GM23248 (cell line): ENCODE data around the gene VSTM2B. TPM values are rescaled to one million over a fixed set of nuclear protein-coding genes. Genes with fewer than 3 reads are reported as not detected.

Experiments
- DNase-seq: peaks from one replicate; pipeline ENCODE4 v3.0.0-alpha.2; 2015
- H2AFZ ChIP-seq: fragments of 200-600 bp; sonication (generic); 2 replicates; pipeline ENCODE4 v1.6.1; 2016; ENCODE audit warnings: antibody characterized with exemption
- H3F3A ChIP-seq: fragments of 200-600 bp; sonication (generic); 2 replicates; pipeline ENCODE4 v1.6.1; 2016; ENCODE audit warnings: mild to moderate bottlenecking, antibody characterized with exemption, mixed run types; ENCODE audit not compliant: insufficient read depth
- H3K27ac ChIP-seq: fragments of 200-600 bp; sonication (generic); 2 replicates; pipeline ENCODE4 v1.5.1; 2016; ENCODE audit warnings: mild to moderate bottlenecking
- H3K27me3 ChIP-seq: fragments of 200-600 bp; sonication (generic); replicated peaks from 2 replicates; pipeline ENCODE4 v1.6.1; 2016; ENCODE audit warnings: mild to moderate bottlenecking; ENCODE audit not compliant: insufficient read depth
- H3K36me3 ChIP-seq: fragments of 200-600 bp; sonication (generic); 2 replicates; pipeline ENCODE4 v1.6.1; 2016; ENCODE audit warnings: low read depth, mild to moderate bottlenecking
- H3K4me1 ChIP-seq: fragments of 200-600 bp; sonication (generic); 2 replicates; pipeline ENCODE4 v1.6.1; 2016; ENCODE audit warnings: mild to moderate bottlenecking; ENCODE audit not compliant: insufficient read depth
- H3K4me2 ChIP-seq: fragments of 200-600 bp; sonication (generic); one replicate; pipeline ENCODE4 v1.6.1; 2016; ENCODE audit warnings: mild to moderate bottlenecking; ENCODE audit not compliant: unreplicated experiment
- H3K4me3 ChIP-seq: fragments of 200-600 bp; sonication (generic); 2 replicates; pipeline ENCODE4 v1.5.1; 2016; ENCODE audit warnings: mild to moderate bottlenecking
- H3K79me2 ChIP-seq: fragments of 200-600 bp; sonication (generic); 2 replicates; pipeline ENCODE4 v1.6.1; 2016; ENCODE audit warnings: mild to moderate bottlenecking; ENCODE audit not compliant: insufficient read depth
- H3K9ac ChIP-seq: fragments of 200-600 bp; sonication (generic); 2 replicates; pipeline ENCODE4 v1.6.1; 2016; ENCODE audit warnings: mild to moderate bottlenecking
- H3K9me2 ChIP-seq: fragments of 200-600 bp; sonication (generic); 2 replicates; pipeline ENCODE4 v1.6.1; 2016; ENCODE audit warnings: mixed run types, mild to moderate bottlenecking, moderate library complexity; ENCODE audit not compliant: insufficient read depth
- H3K9me3 ChIP-seq: fragments of 200-600 bp; sonication (generic); one replicate; pipeline ENCODE4 v1.6.1; 2017; ENCODE audit warnings: low read depth
- H4K20me1 ChIP-seq: fragments of 200-600 bp; sonication (generic); 2 replicates; pipeline ENCODE4 v1.6.0; 2016; ENCODE audit not compliant: insufficient read depth
- EZH2 ChIP-seq: fragments of 200-600 bp; sonication (generic); IDR thresholded peaks from 2 replicates; pipeline ENCODE4 v1.6.1; 2018; ENCODE audit warnings: antibody characterized with exemption, mild to moderate bottlenecking; ENCODE audit not compliant: insufficient read depth, poor library complexity, severe bottlenecking
- EZH2phosphoT487 ChIP-seq: fragments of 200-600 bp; sonication (generic); IDR thresholded peaks from 2 replicates; pipeline ENCODE4 v1.6.1; 2018; ENCODE audit warnings: antibody characterized with exemption, moderate library complexity, mild to moderate bottlenecking, low read depth; ENCODE audit not compliant: insufficient read depth
- WGBS, 2 experiments: methylation state at CpG; one replicate each; pipeline ENCODE4 v1.1.6; 2015 to 2017; ENCODE audit warnings: low lambda C conversion rate in 2 of 2, low coverage in 1 of 2; ENCODE audit errors: missing lambda C conversion rate in 2 of 2; 5-methylcytosine and 5-hydroxymethylcytosine counted together
- in situ Hi-C: fragments of 300-500 bp; cut with MboI; formaldehyde crosslinking; loops from 2 replicates; pipeline ENCODE4 v1.15.0; 2020
- polyA plus RNA-seq: library from polyadenylated mRNA; unstranded; fragments of >200 nt; fragmentation: Nextera tagmentation; extraction: Ambion mirVana; gene quantifications from 2 replicates; pipeline ENCODE4 v1.2.1, GENCODE V29; 2016
- total RNA-seq: library from RNA; depleted of rRNA; stranded (reverse); fragments of >200 nt; shearing (Covaris generic); gene quantifications from 2 replicates; pipeline ENCODE4 v1.2.3, GENCODE V29; 2014

The VSTM2B gene
- total and polyA plus RNA-seq, 2 experiments from 2014 or later: not detected

DNA sequence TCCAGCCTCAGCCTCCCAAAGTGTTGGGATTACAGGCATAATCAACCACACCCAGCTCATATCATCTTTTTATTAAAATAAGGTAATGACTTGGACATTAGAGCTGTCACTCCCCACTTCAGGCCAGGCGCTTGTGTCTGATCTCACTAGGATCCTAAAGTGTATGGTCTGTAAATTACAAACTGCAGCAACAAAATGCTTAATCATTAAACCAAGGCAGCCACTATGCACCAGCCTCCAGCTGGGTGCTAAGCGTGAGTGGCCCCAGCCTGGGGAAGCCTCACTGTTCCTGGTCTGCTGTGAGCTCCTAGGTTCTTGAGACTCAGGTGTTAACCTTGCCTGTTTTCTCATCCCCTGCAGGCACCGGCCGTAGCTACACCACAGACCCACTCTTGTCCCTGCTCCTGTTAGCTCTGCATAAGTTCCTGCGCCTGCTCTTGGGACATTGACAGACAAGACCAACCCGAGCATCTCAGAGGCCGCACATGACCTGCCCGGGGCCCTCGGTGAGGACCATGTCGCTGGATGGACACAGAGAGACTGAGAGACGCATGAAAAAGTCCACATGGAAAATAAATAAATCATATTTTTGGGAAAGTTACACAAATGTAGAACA lies 37.8 kb downstream of the VSTM2B start:
- in situ Hi-C loops: no loop called here
- H4K20me1 ChIP-seq: no peaks in the 10 kb centered on the region
- no peak for TF ChIP-seq EZH2
- TF ChIP-seq EZH2phosphoT487: no peak
- H3K4me1 ChIP-seq: no peaks in the 10 kb centered on the region
- H3K9me3 ChIP-seq: no peaks in the 10 kb centered on the region
- no peaks in the 10 kb centered on the region for H3K79me2 ChIP-seq
- no peak overlapping the region for H3K9ac ChIP-seq
- no peak overlapping the region for H3K4me3 ChIP-seq
- no peak overlapping the region for H3K4me2 ChIP-seq
- no peaks in the 10 kb centered on the region for H3F3A ChIP-seq
- peaks cover 9% of the 10 kb centered on the region; the same call in 1 of the 2 replicates for H3K27me3 ChIP-seq
- no peak overlapping the region for H2AFZ ChIP-seq
- H3K9me2 ChIP-seq: no peaks in the 10 kb centered on the region
- H3K36me3 ChIP-seq: no peaks in the 10 kb centered on the region
- 44 to 45% methylated on average over 11 of the region's 11 CpGs for WGBS, 2 experiments
- no peak for DNase-seq
- H3K27ac ChIP-seq: no peak overlapping the region

DNA sequence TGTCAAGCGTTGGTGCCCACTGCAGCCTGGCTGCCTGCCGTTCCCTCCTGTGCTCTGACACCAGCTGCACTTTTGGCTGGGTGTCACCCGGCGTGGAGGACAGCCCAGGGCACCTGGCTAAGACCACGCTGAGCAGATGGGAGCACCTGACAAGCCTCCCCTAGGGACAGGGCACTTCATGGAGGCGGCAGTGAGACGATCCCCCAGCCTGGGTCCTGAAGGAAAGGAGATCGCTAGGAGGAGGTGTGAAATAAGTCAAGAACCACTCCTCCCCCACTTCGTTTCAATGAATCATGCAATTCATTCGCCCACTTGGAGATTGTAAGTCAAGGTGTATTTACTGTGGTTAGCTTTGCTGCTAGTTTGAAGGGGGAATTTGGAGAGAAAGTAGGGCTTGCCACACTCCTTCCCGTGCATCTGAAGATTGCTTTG lies 38.8 kb downstream of the VSTM2B start:
- no peaks in the 10 kb centered on the region for H3K36me3 ChIP-seq
- H2AFZ ChIP-seq: no peak overlapping the region
- no peaks in the 10 kb centered on the region for H4K20me1 ChIP-seq
- no peaks in the 10 kb centered on the region for H3F3A ChIP-seq
- H3K27ac ChIP-seq: no peak overlapping the region
- H3K9ac ChIP-seq: no peak overlapping the region
- in situ Hi-C loops: no loop called here
- no peak overlapping the region for H3K4me3 ChIP-seq
- no peak for DNase-seq
- WGBS, 2 experiments: 24 to 26% methylated on average over 11 of the region's 11 CpGs
- TF ChIP-seq EZH2phosphoT487 (no peak), EZH2 (no peak)
- no peaks in the 10 kb centered on the region for H3K4me1 ChIP-seq
- H3K9me3 ChIP-seq: no peaks in the 10 kb centered on the region
- H3K9me2 ChIP-seq: no peaks in the 10 kb centered on the region
- H3K27me3 ChIP-seq: peaks cover 9% of the 10 kb centered on the region; the same call in 1 of the 2 replicates
- no peak overlapping the region for H3K4me2 ChIP-seq
- no peaks in the 10 kb centered on the region for H3K79me2 ChIP-seq

DNA sequence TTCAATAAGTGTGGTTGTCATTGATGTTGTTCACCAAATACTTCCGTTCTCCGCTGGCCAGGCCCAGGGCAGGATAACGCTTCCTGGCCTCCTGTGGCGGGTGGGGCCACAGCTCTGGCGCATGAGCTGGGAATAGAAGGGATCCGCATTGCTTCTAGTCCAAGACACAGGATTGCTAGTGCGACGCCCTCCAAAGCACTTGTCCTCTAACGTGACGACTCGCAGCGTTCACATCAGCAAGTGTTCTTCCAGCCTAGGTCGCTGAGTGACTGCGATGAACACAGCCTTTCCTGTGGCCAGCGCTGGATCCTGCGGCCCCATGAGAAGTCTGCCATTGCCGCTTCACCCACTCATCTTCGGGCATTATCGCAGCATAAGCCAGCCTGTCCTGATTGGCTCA lies 39.4 kb downstream of the VSTM2B start:
- in situ Hi-C loops: no loop called here
- DNase-seq: no peak
- WGBS, 2 experiments: 71 to 79% methylated on average over 19 of the region's 19 CpGs
- Histone ChIP-seq H3K79me2 (no peaks in the 10 kb centered on the region), H3K9me2 (no peaks in the 10 kb centered on the region), H3K9ac (no peak overlapping the region), H3K27me3 (peaks cover 9% of the 10 kb centered on the region; the same call in 1 of the 2 replicates), H3F3A (no peaks in the 10 kb centered on the region), H4K20me1 (no peaks in the 10 kb centered on the region), H3K36me3 (no peaks in the 10 kb centered on the region), H3K4me2 (no peak overlapping the region), H3K9me3 (no peaks in the 10 kb centered on the region), H3K27ac (no peak overlapping the region), H3K4me3 (no peak overlapping the region), H2AFZ (no peak overlapping the region), H3K4me1 (no peaks in the 10 kb centered on the region)
- TF ChIP-seq EZH2phosphoT487: no peak
- TF ChIP-seq EZH2: no peak

DNA sequence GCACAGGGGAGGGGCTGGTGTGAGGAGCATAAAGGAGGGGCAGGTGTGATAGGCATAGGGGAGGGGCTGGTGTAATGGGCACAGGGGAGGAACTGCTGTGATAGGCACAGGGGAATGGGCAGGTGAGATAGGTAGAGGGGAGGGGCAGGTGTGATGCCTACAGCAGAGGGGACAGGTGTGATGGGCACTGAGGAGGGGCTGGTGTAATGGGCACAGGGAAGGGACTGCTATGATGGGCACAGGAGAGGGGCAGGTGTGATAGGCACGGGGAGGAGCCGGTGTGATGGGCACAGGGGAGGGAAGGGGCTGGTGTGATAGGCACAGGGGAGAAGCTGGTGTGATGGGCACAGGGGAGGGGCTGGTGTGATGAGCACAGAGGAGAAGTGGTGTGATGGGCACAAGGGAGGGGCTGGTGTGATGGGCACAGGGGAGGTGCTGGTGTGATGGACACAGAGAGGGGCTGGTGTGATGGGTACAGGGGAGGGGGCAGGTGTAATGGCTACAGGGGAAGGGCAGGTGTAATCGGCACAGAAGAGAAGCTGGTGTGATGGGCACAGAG lies 40.8 kb downstream of the VSTM2B start:
- Histone ChIP-seq H3K79me2 (no peaks in the 10 kb centered on the region), H2AFZ (no peak overlapping the region), H3K4me1 (no peaks in the 10 kb centered on the region), H3K9me2 (no peaks in the 10 kb centered on the region), H3K9ac (no peak overlapping the region), H3K9me3 (no peaks in the 10 kb centered on the region), H4K20me1 (no peaks in the 10 kb centered on the region), H3K27me3 (peaks cover 9% of the 10 kb centered on the region; the same call in 1 of the 2 replicates), H3K4me3 (no peak overlapping the region), H3K36me3 (no peaks in the 10 kb centered on the region), H3K4me2 (no peak overlapping the region), H3F3A (no peaks in the 10 kb centered on the region), H3K27ac (no peak overlapping the region)
- DNase-seq: no peak
- in situ Hi-C loops: no loop called here
- WGBS, 2 experiments: 60% methylated on average over 3 of the region's 3 CpGs; no CpG with 5 or more reads in 1 of the 2 experiments
- TF ChIP-seq EZH2 (no peak), EZH2phosphoT487 (no peak)
